H9 (cell line): ENCODE results near the gene INHBC. TPM values are rescaled to one million over a fixed set of nuclear protein-coding genes. Genes with fewer than 3 reads are reported as not detected.

Experiments
- DNase-seq: peaks from one replicate; pipeline ENCODE4 v3.0.0-alpha.2; 2017
- H2AFZ ChIP-seq: one replicate; pipeline ENCODE4 v1.6.1; 2013; ENCODE audit warnings: mild to moderate bottlenecking, low read length, control low read depth, moderate library complexity
- H2AK5ac ChIP-seq: 2 replicates; pipeline ENCODE4 v1.6.1; 2013; ENCODE audit warnings: low read length, control low read depth, mixed read lengths; ENCODE audit not compliant: insufficient read length
- H2BK120ac ChIP-seq: one replicate; pipeline ENCODE4 v1.6.1; 2013; ENCODE audit warnings: low read depth, mild to moderate bottlenecking, low read length, control low read depth, inconsistent platforms; ENCODE audit not compliant: poor library complexity, severe bottlenecking
- H2BK12ac ChIP-seq: 2 replicates; pipeline ENCODE4 v1.6.1; 2013; ENCODE audit warnings: low read length, control low read depth, mixed read lengths, low read depth; ENCODE audit not compliant: insufficient read length
- H2BK15ac ChIP-seq: 2 replicates; pipeline ENCODE4 v1.6.1; 2013; ENCODE audit warnings: low read depth, low read length, control low read depth
- H2BK20ac ChIP-seq: one replicate; pipeline ENCODE4 v1.6.1; 2013; ENCODE audit warnings: low read depth, mild to moderate bottlenecking, low read length, control low read depth, inconsistent platforms; ENCODE audit not compliant: poor library complexity, severe bottlenecking
- H2BK5ac ChIP-seq: 2 replicates; pipeline ENCODE4 v1.6.1; 2013; ENCODE audit warnings: low read length, control low read depth, mixed read lengths; ENCODE audit not compliant: insufficient read length
- H3K14ac ChIP-seq: 2 replicates; pipeline ENCODE4 v1.6.1; 2013; ENCODE audit warnings: low read length, control low read depth; ENCODE audit not compliant: insufficient read depth
- H3K18ac ChIP-seq: 2 replicates; pipeline ENCODE4 v1.6.1; 2013; ENCODE audit warnings: low read depth, mild to moderate bottlenecking, mixed read lengths, low read length, control low read depth; ENCODE audit not compliant: insufficient read length
- H3K23ac ChIP-seq: 2 replicates; pipeline ENCODE4 v1.6.1; 2013; ENCODE audit warnings: low read length, control low read depth, mixed read lengths, low read depth; ENCODE audit not compliant: insufficient read length
- H3K23me2 ChIP-seq: 2 replicates; pipeline ENCODE4 v1.6.1; 2013; ENCODE audit warnings: low read depth, mild to moderate bottlenecking, mixed read lengths, low read length, control low read depth; ENCODE audit not compliant: insufficient read length, poor library complexity, severe bottlenecking
- H3K27ac ChIP-seq: 2 replicates; pipeline ENCODE4 v1.5.1; 2013; ENCODE audit warnings: low read length, control low read depth, mixed read lengths, low read depth; ENCODE audit not compliant: insufficient read length
- H3K27me3 ChIP-seq: 2 replicates; pipeline ENCODE4 v1.6.1; 2013; ENCODE audit warnings: low read length, control low read depth, inconsistent platforms; ENCODE audit not compliant: insufficient read depth
- H3K4ac ChIP-seq: 2 replicates; pipeline ENCODE4 v1.6.1; 2013; ENCODE audit warnings: low read depth, mild to moderate bottlenecking, control low read depth, inconsistent platforms, low read length, moderate library complexity
- H3K4me1 ChIP-seq: 2 replicates; pipeline ENCODE4 v1.6.1; 2013; ENCODE audit warnings: low read length, control low read depth, inconsistent platforms; ENCODE audit not compliant: insufficient read depth
- H3K4me2 ChIP-seq: 2 replicates; pipeline ENCODE4 v1.6.1; 2013; ENCODE audit warnings: low read length, control low read depth, mixed read lengths; ENCODE audit not compliant: insufficient read length, insufficient read depth
- H3K56ac ChIP-seq: 2 replicates; pipeline ENCODE4 v1.6.1; 2013; ENCODE audit warnings: low read depth, mild to moderate bottlenecking, mixed read lengths, low read length, control low read depth; ENCODE audit not compliant: insufficient read length
- H3K79me1 ChIP-seq: 2 replicates; pipeline ENCODE4 v1.6.1; 2013; ENCODE audit warnings: low read depth, mild to moderate bottlenecking, moderate library complexity, low read length, control low read depth, inconsistent platforms; ENCODE audit not compliant: insufficient read depth, poor library complexity, severe bottlenecking
- H3K79me2 ChIP-seq: 2 replicates; pipeline ENCODE4 v1.6.1; 2013; ENCODE audit warnings: low read length, control low read depth, inconsistent platforms; ENCODE audit not compliant: insufficient read depth
- H3K9ac ChIP-seq: 2 replicates; pipeline ENCODE4 v1.6.1; 2013; ENCODE audit warnings: low read length, control low read depth, mixed read lengths; ENCODE audit not compliant: insufficient read length; ENCODE audit errors: extremely low read depth
- H3K9me3 ChIP-seq: one replicate; pipeline ENCODE4 v1.6.1; 2013; ENCODE audit warnings: low read depth, low read length, inconsistent platforms; ENCODE audit not compliant: control insufficient read depth
- H3T11ph ChIP-seq: one replicate; pipeline ENCODE4 v1.6.1; 2013; ENCODE audit warnings: mild to moderate bottlenecking, low read length, control low read depth, inconsistent platforms
- H4K20me1 ChIP-seq: one replicate; pipeline ENCODE4 v1.6.1; 2013; ENCODE audit not compliant: control insufficient read depth, insufficient read length, insufficient read depth
- H4K5ac ChIP-seq: 2 replicates; pipeline ENCODE4 v1.6.1; 2013; ENCODE audit warnings: low read depth, mild to moderate bottlenecking, mixed read lengths, low read length, control low read depth; ENCODE audit not compliant: insufficient read length
- H4K8ac ChIP-seq: replicated peaks from 2 replicates; pipeline ENCODE4 v1.6.1; 2013; ENCODE audit warnings: low read length, control low read depth, mixed read lengths, low read depth; ENCODE audit not compliant: insufficient read length
- H4K91ac ChIP-seq: 2 replicates; pipeline ENCODE4 v1.6.1; 2013; ENCODE audit warnings: low read depth, mild to moderate bottlenecking, moderate library complexity, mixed read lengths, low read length, control low read depth; ENCODE audit not compliant: insufficient read length
- H3K27ac Mint-ChIP-seq, 3 experiments: 2 replicates in 2 of 3; 3 replicates in 1 of 3; pipeline ENCODE4 v1.8.0; 2020 to 2021; ENCODE audit warnings: mixed read lengths in 3 of 3, mild to moderate bottlenecking in 1 of 3, moderate library complexity in 1 of 3
- H3K27me3 Mint-ChIP-seq: 2 replicates; pipeline ENCODE4 v1.8.0; 2021; ENCODE audit warnings: low read depth, mild to moderate bottlenecking, moderate library complexity, mixed read lengths
- H3K36me3 Mint-ChIP-seq, 3 experiments: 2 replicates in 2 of 3; 3 replicates in 1 of 3; pipeline ENCODE4 v1.8.0; 2020 to 2021; ENCODE audit warnings: low read depth in 3 of 3, mixed read lengths in 3 of 3; ENCODE audit not compliant: insufficient read depth in 1 of 3
- H3K4me1 Mint-ChIP-seq, 2 experiments: 2 replicates each; pipeline ENCODE4 v1.8.0; 2020; ENCODE audit warnings: mixed read lengths in 2 of 2
- H3K4me3 Mint-ChIP-seq, 2 experiments: 2 replicates in 1 of 2; 3 replicates in 1 of 2; pipeline ENCODE4 v1.8.0; 2020 to 2021; ENCODE audit warnings: mild to moderate bottlenecking in 2 of 2, mixed read lengths in 2 of 2, moderate library complexity in 1 of 2
- H3K9me3 Mint-ChIP-seq, 2 experiments: 2 replicates in 1 of 2; 3 replicates in 1 of 2; pipeline ENCODE4 v1.8.0; 2020; ENCODE audit warnings: mild to moderate bottlenecking in 2 of 2, mixed read lengths in 2 of 2, moderate library complexity in 1 of 2
- CTCF ChIP-seq: fragments of 200-600 bp; sonication (generic); conservative IDR thresholded peaks from 3 replicates; pipeline ENCODE4 v1.8.0; 2021; ENCODE audit warnings: antibody characterized with exemption, mild to moderate bottlenecking
- WGBS: extraction: QIAGEN DNeasy Blood & Tissue Kit; methylation state at CpG from one replicate; pipeline ENCODE4 v1.1.7; 2013; ENCODE audit warnings: missing lambda C conversion rate, low lambda C conversion rate, mixed read lengths; ENCODE audit not compliant: insufficient read length; ENCODE audit errors: extremely low coverage; 5-methylcytosine and 5-hydroxymethylcytosine counted together
- total RNA-seq: library from RNA; stranded (reverse); gene quantifications from 2 replicates; pipeline ENCODE4 v1.2.1, GENCODE V29; 2021

INHBC gene
- total RNA-seq, 1 experiment from 2014 or later, result not detected

- Histone ChIP-seq H4K5ac (no peak overlapping the region), H2BK15ac (no peak overlapping the region), H3K79me2 (no peaks in the 10 kb centered on the region), H3K4ac (no peak overlapping the region), H3K9me3 (no peaks in the 10 kb centered on the region), H3K18ac (no peak overlapping the region), H3K79me1 (no peaks in the 10 kb centered on the region), H3T11ph (no peak overlapping the region), H3K23me2 (peaks cover 15% of the 10 kb centered on the region), H2BK12ac (no peak overlapping the region), H3K23ac (no peak overlapping the region), H3K27ac (no peak overlapping the region), H4K91ac (no peak overlapping the region), H3K9ac (no peak overlapping the region), H2BK20ac (no peak overlapping the region), H2AK5ac (no peak overlapping the region), H3K4me2 (no peak overlapping the region), H2BK120ac (no peak overlapping the region), H3K56ac (no peak overlapping the region), H2AFZ (no peak overlapping the region), H4K8ac (no peak overlapping the region), H4K20me1 (peaks cover 3% of the 10 kb centered on the region), H3K14ac (no peak overlapping the region; the same call in 1 of the 2 replicates), H3K4me1 (peaks cover 3% of the 10 kb centered on the region; the same call in 1 of the 2 replicates), H3K27me3 (peaks cover 37% of the 10 kb centered on the region), H2BK5ac (no peak overlapping the region)
- Mint-ChIP-seq H3K4me3 (peak overlapping the region in 1 of 2 experiments; percentile 80; a peak in 1 of 5 replicates), H3K9me3 (no peaks in the 10 kb centered on the region), H3K27me3 (peaks cover 79% of the 10 kb centered on the region), H3K27ac (no peak overlapping the region), H3K36me3 (no peaks in the 10 kb centered on the region; a peak in 2 of 7 replicates), H3K4me1 (peaks cover 26 to 27% of the 10 kb centered on the region in 2 experiments)
- TF ChIP-seq CTCF, result no peak
- no peak for DNase-seq
- WGBS, result no CpG with 5 or more reads among the region's 15 CpGs
Observed at GRCh38 chr12:57476993-57477709, 42.6 kb downstream of the INHBC start.
